Stimulated activated CD4-positive, alpha-beta T cell treated with anti-CD3 and anti-CD28 coated beads, Interleukin-15, amount 100 ng/mL, for 1 hour (primary cell): ENCODE measurements around the gene POLR3C.

Experiments
- DNase-seq, 2 donors: peaks; one replicate each; pipeline ENCODE4 v3.0.0-alpha.2; 2020; ENCODE audit warnings: low read depth in 1 of 2, low spot score in 1 of 2

Gene POLR3C

DNA sequence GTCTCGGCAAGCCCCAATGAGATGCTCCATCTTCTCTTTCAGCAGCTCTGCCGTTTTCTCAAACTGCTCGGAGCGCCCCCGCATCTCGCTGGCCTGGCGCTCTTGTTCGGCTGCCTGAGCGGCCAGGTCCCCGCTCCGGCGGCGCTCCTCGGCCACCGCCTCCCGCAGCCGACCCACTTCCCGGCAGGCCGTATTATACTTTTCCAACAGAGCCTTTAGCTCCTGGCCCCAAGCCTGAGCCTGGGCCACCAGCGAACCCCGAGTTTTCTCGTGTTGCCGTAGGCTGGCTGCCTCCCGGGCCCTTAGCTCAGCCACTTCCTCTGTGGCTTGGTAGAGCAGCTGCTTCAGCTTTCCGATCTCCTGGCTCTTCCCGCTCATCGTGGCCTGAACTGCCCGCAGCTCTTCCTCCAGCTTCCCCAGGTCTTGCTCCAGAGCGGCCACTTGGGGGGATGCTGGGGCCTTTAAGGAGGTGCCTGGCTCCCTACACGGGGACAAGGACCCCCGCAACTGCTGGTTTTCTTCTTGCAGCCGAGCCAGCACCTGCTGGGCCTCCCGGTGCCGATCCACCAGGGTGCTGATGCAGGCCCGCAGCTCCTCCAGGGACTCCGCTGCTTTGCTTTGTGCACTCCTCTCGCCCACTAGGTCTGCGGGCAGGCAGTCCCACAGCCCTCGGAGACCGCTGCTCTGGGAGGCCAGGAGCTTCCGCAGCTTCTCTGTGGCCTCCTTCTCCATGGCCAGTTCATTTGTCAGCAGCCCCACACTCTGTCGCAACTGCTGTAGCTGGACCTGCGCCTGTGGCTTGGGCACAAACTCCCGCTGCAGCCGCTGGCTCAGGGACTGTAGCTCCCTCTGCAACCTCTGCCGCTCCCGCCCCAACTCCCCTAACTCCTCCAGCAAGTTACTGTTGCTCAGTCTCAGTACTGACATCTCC lies 48.3 kb downstream of the POLR3C start:
- peak in 1 of 2 donors; percentile 22 for DNase-seq

DNA sequence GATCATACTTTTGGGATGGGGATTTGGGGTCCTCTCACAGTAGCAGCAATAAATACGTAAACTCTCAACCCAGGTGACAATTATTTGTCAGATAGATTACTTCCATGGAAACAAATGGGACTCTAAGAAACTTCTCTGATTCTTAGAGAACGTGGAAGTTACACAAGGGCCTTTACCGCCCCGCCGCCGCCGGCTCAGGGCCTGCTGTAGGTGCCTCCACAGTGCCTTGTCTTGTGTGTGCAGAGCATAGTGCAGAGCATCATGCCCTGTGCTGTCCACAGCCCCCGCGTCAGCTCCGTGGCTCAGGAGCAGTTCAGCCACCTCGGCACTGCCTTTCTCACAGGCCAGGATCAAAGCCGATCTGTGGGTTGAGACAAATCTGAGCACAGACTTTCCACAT lies 50.6 kb downstream of the POLR3C start:
- no peak for DNase-seq

DNA sequence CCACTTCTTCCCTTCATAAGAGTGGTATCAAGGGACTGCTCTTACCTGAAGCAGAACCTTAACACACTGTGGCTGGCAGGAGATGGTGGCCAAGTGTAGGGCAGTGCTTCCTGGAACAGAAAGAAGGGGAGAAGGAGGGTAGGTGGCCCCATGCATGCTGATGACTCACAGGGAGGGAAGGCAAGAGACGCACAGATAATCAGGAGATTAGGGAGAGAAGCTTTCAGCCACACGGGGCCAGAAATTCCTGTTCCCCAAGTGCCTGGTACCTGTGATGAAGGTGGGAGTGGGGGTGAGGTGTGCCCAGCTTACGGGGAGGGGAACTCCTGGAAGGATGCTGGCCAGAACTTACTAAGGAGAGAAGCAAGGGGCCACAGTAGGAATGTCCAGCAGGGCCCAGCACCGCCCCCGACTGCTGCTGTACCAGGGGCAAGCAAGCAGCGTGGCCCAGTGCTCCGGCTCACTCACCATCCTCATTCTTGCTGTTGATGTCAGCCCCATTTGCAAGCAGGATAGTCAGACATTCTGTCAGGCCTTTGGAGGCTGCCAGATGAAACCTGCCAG lies 54.0 kb downstream of the POLR3C start:
- no peak for DNase-seq

DNA sequence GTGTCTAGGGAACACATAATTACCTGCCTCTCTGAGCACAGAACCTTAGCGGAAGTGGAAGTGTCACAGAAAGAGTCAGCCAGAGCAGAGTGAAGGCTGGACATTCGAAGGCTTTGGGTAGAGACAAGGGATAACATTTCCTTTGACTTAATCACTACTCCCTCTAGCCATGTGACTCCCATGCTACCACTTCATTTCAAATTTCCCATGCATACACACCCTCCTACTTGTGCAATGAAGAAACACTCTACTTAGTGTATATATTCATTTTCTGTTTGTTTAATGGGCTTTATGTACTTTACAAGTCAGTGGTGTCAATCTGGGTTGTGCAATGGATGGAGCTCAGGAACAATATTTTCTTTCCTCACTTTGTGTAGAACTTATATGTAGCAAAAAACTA lies 54.7 kb downstream of the POLR3C start:
- no peak for DNase-seq

DNA sequence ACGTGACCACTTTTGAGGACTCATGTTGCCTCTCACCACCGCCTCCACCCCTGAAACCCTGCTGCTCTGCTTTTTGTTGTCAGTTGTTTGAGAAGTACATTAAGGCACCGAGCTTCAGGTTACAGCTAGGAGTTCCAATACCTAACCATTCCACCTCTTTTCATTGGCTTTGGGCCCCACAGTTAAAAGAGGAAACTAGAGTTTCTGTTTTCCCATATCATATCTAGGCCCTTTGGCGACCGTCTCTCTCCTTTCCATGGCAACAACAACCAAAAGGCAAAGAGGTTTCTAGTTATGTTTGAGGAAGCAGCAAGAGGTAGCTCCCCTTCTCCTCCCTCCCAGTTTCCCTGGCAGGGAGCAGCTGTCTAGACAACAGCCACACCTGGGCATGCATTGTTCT lies 55.8 kb downstream of the POLR3C start:
- DNase-seq: no peak

DNA sequence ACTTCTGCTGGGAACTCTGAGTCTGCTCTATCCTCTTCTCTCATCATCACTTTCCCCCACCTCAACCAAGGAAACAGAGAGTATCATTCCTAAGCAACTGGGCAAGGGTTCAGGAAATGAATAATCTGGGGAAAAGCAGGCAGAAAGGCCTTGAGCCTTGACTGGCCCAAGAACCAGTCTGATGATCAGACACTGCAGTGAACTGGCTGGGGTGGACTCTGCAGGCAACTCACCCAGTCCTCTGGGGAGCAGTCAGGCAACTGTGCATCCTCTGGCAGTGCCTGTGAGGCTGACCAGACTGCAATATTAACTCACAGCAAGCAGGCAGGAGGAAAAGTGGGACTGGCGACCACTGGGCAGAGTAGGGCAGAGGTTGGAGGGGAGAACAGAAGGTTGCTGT lies 60.7 kb downstream of the POLR3C start:
- DNase-seq: no peak

DNA sequence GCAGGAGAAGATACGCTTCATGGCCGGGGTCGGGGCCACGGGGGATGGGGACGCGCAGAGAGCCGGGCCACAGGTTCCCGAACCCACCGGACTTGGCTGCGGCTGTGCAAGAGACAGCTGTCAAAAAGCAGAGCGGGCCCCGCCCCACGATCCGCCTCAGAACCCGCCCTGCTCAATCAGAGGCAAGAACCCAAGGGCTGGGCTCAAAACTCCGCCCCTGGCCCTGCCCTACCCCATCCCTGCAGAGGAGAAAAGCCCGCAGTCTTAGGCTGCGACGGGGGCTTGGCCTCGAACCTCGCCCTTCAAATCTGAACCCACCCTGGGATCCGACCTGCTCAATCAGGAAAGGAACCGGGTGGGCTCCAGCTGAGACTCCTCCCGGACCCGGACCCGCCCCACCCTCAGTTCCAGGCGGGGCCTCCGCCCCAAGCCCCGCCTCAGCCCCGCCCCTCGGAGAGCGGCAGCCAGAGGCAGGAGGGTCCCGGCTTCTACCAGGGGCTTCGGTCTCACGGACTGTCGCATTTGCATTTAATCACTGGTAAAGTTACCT lies 61.8 kb downstream of the POLR3C start, which contains the start of gene ANKRD35:
ANKRD35 (minus strand) TSS at position 129 of the 550 bp plus-strand sequence; CDS start at position 21, 108 bp downstream.
- peak; percentile 63 to 82 for DNase-seq

DNA sequence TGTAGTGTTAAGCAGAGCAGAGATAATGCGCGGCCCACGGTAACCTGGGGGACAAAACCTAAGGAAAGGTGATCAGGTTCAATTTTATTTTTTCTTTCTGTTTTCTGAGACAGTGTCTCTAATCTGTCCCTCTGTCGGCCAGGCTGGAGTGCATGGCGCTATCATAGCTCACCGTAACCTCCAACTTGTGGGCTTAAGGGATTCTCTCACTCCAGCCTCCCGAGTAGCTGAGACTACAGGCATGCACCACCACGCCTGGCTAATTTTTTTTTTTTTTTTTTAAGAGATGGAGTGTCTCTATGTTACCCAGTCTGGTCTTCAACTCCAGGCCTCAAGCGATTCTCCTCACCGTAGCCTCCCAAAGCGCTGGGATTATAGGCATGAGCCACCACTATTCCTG lies 62.4 kb downstream of the POLR3C start:
- no peak for DNase-seq

DNA sequence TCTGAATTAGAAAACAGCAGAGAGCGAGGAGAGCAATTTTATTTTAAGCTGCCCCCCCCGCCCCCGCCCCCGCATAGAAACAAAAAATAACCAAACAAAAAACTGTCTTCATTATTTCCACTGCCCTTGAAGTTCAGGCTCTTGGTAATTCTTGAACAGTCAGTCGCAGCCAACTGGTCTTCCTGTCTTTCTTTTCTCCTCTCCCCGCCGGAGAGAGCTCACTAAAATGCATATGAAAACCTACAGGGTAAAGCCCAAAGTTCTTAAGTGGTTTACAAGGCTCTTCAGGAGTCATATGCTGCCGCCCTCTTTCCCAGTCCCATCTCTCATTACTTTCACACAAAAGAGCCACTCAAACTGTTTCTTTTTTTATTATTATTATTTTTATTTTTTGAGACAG lies 62.8 kb downstream of the POLR3C start:
- DNase-seq: no peak

DNA sequence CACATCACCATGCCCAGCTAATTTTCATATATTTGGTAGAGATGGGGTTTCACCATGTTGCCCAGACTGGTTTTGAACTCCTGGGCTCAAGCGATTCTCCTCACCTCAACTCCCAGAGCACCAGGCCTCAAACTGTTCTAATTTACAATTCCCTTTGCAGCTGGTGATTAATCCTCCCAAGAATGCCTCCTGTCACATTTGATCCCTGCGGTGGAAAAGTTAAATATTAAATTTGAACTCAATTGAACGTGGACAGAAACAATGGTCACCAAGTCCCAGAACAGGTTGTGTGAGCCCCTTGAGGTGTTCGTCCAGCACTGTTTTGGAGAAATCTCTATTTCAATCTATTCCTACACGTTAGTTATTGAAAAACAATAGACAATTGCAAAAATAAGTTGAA lies 63.6 kb downstream of the POLR3C start:
- DNase-seq: no peak

DNA sequence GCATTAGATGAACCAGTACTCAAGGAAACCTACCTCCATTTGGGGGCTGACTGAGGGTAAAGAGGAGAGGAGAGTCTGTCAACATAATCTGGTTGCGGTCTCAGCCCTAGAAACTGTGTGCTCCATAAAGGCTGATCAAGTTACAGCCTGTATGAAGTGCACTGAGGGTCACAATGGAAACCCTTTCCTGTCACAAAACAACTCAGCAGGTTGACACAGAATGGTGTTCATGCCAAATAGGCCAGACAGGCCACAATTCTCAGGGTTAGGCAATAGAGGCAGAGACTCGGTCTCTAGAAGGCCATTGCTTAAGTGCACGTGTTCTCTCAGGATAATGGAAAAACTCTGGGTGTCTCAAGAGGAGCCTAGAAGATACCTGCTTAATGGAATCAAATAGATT lies 65.7 kb downstream of the POLR3C start:
- DNase-seq: no peak

DNA sequence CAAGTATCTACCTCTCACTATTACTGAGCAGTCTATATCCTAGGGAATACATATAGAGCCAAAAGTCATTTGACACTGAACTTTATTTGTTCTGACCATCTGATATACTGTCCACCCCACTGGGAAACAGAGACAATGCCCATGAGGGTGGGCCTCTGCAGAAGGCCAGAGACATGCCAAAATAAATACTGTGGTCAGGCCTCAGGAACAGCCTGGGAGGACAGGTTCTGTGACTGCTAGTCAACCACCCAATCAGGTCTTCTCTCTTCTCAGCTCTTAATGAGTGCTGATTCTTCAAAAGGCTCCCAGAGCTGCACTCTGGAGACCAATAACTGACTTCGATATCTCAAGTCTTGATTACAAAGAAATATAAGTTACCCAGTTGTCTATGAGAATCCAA lies 67.1 kb downstream of the POLR3C start:
- DNase-seq: no peak

DNA sequence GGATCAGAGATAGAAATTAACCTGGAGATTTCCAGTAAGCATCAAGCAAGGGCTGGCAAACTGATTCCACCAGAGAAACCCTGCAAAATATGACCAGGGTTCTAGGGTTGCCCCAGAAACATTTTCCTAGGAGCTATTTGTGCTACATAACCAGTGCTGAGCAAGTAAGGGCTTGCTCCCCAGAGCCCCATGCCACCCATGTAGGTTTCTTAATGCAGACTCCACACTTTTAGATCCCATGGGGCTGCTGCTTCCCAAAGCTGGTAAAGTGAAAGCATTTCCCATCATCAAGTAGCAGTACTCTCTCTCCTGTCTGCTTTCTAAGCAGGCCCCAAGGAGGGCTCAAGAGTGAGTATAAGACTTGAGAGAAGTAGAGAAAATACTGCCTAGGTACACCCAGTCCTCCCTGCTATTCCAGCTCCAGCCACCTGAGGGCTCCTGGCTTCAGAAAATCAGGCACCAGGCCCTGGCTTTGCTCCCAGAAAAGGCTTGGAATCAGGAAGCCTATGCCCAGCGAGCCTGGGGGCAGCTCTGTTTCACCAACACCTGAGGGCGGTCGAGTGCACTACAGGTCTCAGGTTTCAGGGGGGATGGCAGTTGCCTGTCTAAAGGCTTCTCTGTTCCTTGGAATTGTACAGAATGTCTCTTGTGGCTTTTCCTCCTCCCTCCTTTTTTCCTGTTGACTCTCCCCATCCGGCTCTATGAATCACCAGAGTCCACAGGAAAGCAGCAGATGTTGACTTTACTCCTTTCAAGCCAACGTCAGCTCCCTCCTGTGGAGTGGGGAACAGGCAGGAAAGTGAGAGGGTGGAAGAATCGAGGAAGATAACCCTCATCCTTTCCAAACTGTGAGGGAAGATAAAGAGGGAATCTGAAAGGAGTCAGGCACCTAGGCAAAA lies 67.8 kb downstream of the POLR3C start:
- peak; percentile 24 to 34 for DNase-seq

DNA sequence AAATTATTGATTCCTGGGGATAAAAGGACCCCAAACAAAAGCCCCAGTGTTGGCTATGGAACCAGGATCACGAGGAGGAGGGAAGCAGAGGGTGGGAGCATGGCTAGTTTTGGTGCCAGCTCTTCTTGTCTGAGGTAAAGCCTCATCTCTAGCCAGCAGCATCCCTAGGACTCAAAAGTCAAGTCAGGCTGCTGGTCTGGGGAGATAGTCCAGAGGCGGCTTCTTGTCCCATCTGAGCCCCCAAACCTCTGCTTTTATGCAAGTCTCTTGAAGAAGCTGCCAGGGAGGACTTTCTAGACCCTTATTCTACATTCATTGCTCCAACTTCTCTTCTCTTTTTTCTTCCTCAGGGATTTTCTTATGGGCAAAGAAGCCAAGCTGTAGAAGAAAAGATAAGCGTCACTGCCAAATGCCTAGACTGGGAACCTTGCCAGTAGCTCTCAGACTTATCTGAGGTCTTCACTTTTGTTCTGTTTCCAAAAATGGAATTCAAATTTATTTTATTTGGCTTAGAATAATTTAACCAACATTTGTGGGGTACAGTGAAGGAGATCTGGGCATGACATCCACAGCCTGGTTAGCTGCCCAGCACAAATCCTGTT lies 68.6 kb downstream of the POLR3C start:
- DNase-seq: no peak

DNA sequence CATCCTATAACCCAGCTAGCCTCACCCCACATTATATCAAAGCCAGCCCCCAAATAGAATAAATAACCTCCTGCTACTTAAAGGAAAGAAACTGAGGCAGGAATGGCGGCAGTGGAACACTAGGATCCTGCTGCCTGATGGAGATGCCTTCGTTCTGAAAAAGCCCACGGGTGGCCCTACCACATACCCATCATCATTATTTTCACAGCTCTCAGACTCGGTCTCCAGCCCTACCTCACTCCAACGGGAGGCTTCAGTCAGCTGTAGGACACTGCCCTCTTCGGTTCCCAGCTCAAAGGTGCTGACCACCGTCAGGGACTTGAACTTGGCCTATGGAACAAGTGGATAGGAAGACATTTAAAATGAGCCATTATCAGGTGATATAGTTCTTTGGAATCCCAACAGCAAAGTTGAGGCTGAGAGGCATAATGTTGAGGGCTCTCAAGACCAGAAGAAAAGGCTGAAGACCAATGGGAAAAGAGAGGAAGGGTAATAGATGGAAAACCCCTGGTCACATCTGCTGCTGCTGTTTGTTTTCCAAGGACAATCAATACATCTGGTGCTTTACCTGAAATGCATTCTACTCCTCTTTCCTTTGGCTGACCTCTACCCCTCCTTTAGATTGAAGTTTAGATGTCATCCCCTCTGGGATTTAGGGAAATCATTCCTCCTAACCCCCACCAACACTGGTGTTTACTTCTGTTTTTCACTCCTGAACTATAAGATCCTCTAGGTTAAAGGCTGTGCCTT lies 69.5 kb downstream of the POLR3C start:
- no peak for DNase-seq
